ENCODE results near the gene MFSD6.

Gene MFSD6

GRCh38 chr2:190532581-190532980 lies 124.4 kb downstream of the MFSD6 start:
- no peak for DNase-seq (ENCODE audit: low read depth)

DNA sequence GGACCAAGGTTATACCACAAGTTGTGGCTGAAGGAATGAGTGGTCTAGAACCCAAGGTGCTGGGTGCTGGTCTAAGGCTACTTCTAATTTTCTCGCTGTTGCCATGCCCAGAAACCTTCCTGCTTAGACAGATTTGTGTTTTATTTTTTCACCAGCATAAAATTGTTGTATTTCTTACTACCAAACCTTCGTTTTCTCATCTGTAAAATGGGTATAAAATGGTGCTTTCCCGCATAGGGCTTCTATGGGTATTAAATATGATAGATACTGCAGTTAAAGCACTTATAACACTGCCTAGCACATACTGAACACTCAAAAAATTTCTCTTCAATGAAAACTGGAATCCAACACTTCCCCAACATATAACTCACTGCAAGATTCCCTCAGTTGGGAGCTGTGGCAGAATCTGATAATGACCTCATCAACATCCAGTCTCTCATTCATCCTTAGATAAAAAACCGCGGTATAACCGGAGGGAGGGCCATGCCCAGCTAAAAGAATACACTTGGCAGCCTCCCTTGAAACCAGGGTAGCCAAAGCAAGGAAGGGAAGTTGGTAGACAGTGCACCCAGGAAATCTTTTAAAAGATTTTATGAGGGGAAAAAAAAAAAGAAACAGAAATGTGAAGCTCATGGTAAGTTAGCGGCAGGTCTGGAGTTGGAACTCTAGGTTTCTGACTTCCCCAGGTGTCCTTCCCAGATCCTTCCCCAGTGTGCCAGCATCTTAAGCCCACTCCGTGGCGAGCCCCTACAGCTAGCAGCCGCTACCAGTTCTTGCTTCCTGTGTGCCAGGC lies 125.2 kb downstream of the MFSD6 start:
- no peak for DNase-seq (ENCODE audit: low read depth)

DNA sequence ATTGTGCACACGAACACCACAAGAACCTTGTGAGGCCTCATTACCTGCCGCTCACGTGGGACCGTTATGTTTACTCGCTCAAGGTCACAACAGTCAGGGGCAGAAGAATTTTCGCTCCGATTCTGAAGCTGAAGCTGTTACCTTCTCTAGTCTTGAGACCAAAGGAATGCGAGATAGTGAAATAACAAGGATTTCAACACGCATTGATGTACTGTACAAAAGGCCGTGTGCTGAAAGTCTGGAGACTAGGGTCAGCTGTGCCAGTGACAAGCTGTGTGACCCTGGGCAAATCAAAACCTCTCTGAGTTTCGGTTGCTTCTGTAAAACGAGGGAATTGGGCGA lies 125.8 kb downstream of the MFSD6 start:
- DNase-seq (ENCODE audit: low read depth), result no peak

DNA sequence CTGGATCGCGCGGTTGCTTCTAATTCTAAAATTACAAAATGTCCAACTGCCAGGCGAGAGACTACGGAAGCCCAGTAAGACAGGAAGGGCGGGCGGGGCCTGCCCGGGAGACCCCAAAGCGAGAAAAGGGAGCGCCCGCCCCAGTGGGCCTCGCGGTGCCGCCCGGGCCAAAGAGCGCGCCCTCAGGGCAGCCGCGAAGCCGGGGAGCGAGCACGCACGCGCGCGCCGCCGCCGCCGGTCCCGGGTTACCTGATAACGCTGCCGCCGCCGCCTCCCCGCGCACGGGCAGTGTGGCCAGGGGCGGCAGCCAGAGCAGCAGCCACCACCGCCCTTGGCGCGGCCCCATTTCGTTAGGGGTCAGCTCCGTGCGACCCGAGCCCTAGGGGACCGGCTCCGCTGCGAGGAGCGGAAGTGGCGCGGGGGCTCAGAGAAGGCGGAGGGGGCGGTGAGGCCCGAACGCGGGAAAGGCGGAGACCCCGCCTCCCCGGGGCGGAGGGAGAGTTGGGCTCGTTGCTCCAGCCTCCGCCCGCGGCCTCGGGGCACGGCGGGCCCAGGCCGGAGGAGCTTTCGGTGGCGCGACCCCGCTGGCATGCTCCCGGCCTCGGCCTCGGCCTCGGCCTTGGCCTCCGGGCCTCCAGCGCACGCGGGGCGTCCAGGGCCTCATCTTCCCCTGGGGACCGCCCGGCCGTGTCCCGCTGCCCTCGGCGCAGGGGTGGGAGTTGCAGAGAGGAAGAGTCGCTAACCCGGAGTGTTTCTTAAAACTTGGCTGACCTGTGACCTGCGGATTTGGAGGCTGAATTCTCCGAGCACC lies 126.4 kb downstream of the MFSD6 start, which contains the start of gene NEMP2:
TSS of gene NEMP2 (minus strand) at position 413 of the 811 bp plus-strand sequence. CDS start at position 346, 67 bp downstream.
- no peak for DNase-seq (ENCODE audit: low read depth)

DNA sequence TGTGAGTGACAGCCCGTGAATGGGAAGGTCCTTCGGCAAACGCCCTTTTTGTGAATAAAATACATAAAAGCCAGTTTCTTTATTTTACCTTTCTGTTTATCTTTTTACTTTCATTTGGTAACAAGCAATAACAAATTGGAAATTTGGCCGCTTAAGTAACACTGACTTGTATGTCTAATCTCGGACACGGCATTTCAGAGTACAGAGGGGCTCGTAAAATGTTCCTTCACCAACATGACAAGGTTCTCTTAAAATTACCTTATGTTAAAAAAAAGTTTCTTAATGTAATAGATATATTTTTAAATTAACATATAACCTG lies 126.9 kb downstream of the MFSD6 start:
- no peak for DNase-seq (ENCODE audit: low read depth)

- DNase-seq (ENCODE audit: low read depth), result no peak
Measured at GRCh38 chr2:190535586-190535985, 127.4 kb downstream of the MFSD6 start.

DNA sequence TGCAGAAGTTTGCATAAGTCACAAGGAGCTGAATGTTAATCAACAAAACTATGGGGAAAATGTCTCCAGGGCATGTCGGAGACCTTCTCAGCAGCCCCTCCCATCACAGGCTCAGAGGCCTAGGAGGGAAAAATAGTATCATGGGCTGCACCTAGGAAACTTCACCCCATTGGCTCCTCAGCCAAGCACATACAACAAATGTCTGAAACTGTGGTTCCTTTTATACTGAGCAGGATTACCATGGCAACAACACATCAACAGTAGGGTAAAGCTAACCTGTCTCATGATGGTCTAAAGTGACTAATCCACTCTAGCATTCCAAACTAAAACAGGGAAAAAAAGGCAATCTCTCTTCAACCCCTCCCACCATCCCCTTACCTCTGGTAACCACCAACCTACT lies 129.6 kb downstream of the MFSD6 start:
- DNase-seq (ENCODE audit: low read depth), result no peak

DNA sequence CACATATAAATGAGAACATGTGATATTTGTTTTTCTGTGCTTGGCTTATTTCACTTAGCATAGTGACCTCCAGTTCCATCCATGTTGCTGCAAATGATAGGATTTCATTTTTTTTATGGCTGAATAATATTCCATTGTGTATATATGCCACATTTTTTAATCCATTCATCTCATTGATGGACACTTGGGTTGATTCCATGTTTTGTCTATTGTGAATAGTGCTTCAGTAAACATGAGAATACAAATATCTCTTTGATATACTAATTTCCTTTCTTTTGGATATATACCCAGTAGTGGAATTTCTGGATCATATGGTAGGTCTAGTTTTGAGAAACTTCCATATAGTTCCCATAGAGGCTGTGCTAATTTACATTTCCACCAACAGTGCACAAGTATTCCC lies 130.0 kb downstream of the MFSD6 start:
- no peak for DNase-seq (ENCODE audit: low read depth)

DNA sequence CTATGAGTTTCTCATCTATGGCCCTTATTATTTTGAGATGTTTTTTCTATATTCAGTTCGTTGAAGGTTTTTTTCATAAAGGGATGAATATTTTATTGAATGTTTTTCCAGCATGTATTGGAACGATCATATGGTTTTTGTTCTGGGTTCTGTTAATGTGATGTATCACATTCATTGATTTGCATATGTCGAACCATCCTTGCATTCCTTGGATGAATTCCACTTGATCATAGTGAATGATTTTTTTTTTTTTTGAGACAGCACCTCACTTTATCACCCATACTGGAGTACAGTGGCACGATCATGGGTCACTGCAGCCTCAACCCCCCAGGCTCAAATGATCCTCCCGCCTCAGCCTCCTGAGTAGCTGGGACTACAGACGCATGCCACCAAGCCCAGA lies 131.9 kb downstream of the MFSD6 start:
- no peak for DNase-seq (ENCODE audit: low read depth)

DNA sequence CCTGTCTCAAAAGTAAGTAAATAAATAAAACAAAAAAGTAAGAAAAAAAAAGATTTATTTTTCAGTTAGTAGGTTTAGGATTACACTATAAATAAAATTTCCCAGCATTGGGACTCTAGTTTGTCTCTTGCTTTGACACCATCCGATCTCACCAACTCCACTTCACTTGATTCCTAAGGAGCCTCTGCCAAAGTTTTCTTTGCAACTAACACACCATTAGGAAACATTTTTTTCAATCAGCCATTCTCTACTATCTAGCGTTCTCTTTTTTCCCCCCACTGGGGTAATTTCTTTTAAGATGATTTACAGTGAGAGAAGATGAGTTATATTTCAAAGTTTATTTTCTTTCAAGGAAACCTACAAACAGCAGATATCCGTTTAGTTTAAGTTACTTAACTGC lies 136.9 kb downstream of the MFSD6 start:
- DNase-seq (ENCODE audit: low read depth), result no peak

DNA sequence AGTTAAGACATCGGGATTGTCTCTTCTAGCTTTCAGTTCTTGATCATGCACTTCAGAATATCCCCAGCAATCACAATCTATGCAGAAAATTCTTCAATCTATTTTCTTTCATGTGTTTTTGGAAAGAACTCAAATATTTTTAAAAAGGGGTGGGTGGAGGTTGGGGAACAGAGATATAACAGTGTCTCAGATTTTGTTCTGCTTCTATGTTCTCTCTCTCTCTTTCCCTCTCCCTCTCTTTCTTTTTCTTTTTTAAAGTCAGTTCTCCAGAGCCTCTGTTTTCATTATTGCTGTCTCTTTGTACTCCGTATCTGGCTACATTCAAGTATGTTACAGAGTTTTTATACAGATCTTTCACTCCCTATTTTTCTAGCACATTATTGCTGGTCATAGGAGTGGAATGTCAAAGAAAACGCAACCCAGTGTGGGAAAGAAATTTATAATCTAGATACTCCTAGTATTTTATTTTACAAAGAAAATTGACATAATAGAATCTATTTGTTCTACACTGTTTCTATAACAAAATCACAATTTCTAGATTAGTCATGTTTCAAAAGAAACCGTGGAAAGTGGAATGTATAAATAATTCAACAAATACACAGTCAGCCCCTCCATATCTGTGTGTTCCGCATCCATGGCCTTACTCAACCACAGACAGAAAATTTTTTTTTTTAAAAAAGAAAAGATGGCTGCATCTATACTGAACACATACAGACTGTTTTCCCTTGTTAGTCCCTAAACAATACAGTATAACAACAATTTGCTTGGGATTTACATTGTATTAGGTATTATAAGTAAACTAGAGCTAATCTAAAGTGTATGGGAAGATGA lies 137.6 kb downstream of the MFSD6 start:
- no peak for DNase-seq (ENCODE audit: low read depth)

DNA sequence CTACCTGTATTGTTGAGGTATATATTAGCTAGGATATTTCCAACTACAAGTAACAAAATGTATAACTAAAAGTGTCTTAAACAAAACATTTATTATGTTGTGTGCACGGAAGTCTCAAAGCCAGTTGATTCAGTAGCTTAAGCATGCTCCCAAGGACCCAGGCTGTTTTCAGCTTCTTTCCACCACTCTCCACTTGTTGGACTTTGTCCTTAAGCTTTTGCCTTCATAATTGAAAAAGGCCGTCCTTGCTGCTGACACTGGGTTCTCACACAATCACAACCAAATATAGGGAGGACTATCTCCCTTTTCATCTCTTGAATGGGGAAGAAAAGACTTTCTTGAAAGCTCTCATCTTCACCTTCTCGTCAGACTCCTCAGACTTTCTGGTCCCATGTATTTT lies 138.6 kb downstream of the MFSD6 start:
- no peak for DNase-seq (ENCODE audit: low read depth)

- DNase-seq (ENCODE audit: low read depth), result no peak
Measured at GRCh38 chr2:190547886-190548285, 139.7 kb downstream of the MFSD6 start.

DNA sequence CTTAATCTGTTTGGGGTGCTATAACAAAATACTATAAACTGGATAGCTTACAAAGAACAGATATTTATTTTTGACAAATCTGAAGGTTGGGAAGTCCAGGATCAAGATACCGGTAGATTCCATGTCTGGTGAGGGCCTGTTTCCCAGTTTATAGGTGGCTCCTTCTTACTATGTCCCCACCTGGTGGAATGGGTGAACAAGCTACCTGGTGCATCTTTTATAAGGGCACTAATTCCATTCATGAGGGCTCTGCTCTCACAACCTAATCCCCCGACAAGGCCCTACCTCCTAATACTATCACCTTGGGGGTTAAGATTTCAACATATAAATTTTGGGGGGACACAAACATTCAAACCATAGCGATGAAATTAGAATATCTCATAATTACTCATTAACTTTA lies 142.0 kb downstream of the MFSD6 start:
- no peak for DNase-seq (ENCODE audit: low read depth)
